GM18507 (cell line): ENCODE results near the gene CD37.
"Not testable (repeated sequence)": the region's sequence is repeated elsewhere in the genome, so short reads cannot be mapped to it uniquely, and the experiment has no call there.

Experiments used
- DNase-seq: peaks from one replicate; pipeline ENCODE4 v3.0.0; 2011; ENCODE audit warnings: low read depth; ENCODE audit not compliant: insufficient read length; ENCODE audit errors: extremely low spot score
- FAIRE-seq: peaks from 2 replicates; lab custom pipeline; 2011; peaks lifted over from hg19 to GRCh38; lab: Jason Lieb, UNC

CD37 gene

GRCh38 chr19:49368711-49369358, 33.6 kb downstream of the CD37 start:
- FAIRE-seq (peak; percentile 12), DNase-seq (no peak)

- no peak for FAIRE-seq
- no peak for DNase-seq
These were observed 36.0 kb downstream of the CD37 start for GRCh38 chr19:49371184-49371583.

GRCh38 chr19:49373174-49373573, 38.0 kb downstream of the CD37 start:
- not testable (repeated sequence) for DNase-seq, FAIRE-seq

GRCh38 chr19:49374665-49375434, 39.6 kb downstream of the CD37 start:
- no peak for DNase-seq
- FAIRE-seq = no peak

- FAIRE-seq = no peak
These were observed 43.3 kb downstream of the CD37 start for GRCh38 chr19:49378512-49378911.

GRCh38 chr19:49380391-49380790, 45.2 kb downstream of the CD37 start:
- FAIRE-seq (no peak), DNase-seq (no peak)

More at GRCh38 chr19:49378512-49378911, 43.3 kb downstream of the CD37 start:
- DNase-seq = no peak

- DNase-seq (no peak), FAIRE-seq (no peak)
These were observed 47.4 kb downstream of the CD37 start for GRCh38 chr19:49382639-49383038.

- no peak for FAIRE-seq
These were observed 48.4 kb downstream of the CD37 start for GRCh38 chr19:49383599-49383998.

GRCh38 chr19:49387936-49388372, 52.7 kb downstream of the CD37 start, which contains the start of gene KASH5:
TSS of gene KASH5 (plus strand) at chr19:49388249. CDS start at chr19:49390884, 2,635 bp downstream.
- FAIRE-seq (peak; percentile 76), DNase-seq (peak; percentile 62)

More at GRCh38 chr19:49383599-49383998, 48.4 kb downstream of the CD37 start:
- DNase-seq = no peak

- DNase-seq = no peak
- no peak for FAIRE-seq
These were observed 54.2 kb downstream of the CD37 start for GRCh38 chr19:49389406-49389805.
